Measurements from ENCODE around the gene COPB1. TPM values are rescaled to one million over a fixed set of nuclear protein-coding genes. Genes with fewer than 3 reads are reported as not detected.

COPB1 gene
- total and polyA plus RNA-seq, 2 of the 13 experiments (the other 11 are each of a cell fraction or from before 2014, with no cell fraction given): 114 to 195 TPM

- TF ChIP-seq ZNF839 (CRISPR knock-in tag; IDR thresholded peaks at IDR 0.05; ENCODE audit: borderline replicate concordance) (no peak), SAP130 (CRISPR knock-in tag; IDR thresholded peaks at IDR 0.05; ENCODE audit: low read depth) (peak; percentile 93), ZNF713 (CRISPR knock-in tag; IDR thresholded peaks at IDR 0.05) (no peak), GTF2F1 (IDR thresholded peaks at IDR 0.05; ENCODE audit: low read length) (no peak), ZNF263 (CRISPR knock-in tag; IDR thresholded peaks at IDR 0.05) (0 out of 2 replicates have a peak, but pooled peaks have one; percentile 17), GABPB1 (CRISPR knock-in tag; IDR thresholded peaks at IDR 0.05) (peak; percentile 85), TBL1XR1 (IDR thresholded peaks at IDR 0.05; ENCODE audit: borderline replicate concordance, low read length, partially characterized antibody) (no peak), ZFP1 (CRISPR knock-in tag; IDR thresholded peaks at IDR 0.05) (no peak), ZNF441 (CRISPR knock-in tag; IDR thresholded peaks at IDR 0.05; ENCODE audit: borderline replicate concordance) (peak; percentile 62; the same call in 1 of the 2 replicates), ADNP (CRISPR knock-in tag; IDR thresholded peaks at IDR 0.05) (no peak), HDAC1 (CRISPR knock-in tag; IDR thresholded peaks at IDR 0.05) (peak; percentile 88), ZNF569 (CRISPR knock-in tag; IDR thresholded peaks at IDR 0.05; ENCODE audit: borderline replicate concordance) (no peak), RBAK (CRISPR knock-in tag; IDR thresholded peaks at IDR 0.05) (0 out of 2 replicates have a peak, but pooled peaks have one; percentile 49), FLYWCH1 (CRISPR knock-in tag; IDR thresholded peaks at IDR 0.05) (no peak), ATRX (CRISPR knock-in tag; IDR thresholded peaks at IDR 0.05; ENCODE audit: borderline replicate concordance) (no peak), DRAP1 (CRISPR knock-in tag; IDR thresholded peaks at IDR 0.05) (peak; percentile 93), ZNF816 (CRISPR knock-in tag; IDR thresholded peaks at IDR 0.05; ENCODE audit: borderline replicate concordance) (no peak)
- TF ChIP-seq, protein P1, sequence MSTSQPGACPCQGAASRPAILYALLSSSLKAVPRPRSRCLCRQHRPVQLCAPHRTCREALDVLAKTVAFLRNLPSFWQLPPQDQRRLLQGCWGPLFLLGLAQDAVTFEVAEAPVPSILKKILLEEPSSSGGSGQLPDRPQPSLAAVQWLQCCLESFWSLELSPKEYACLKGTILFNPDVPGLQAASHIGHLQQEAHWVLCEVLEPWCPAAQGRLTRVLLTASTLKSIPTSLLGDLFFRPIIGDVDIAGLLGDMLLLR (CRISPR knock-in tag; IDR thresholded peaks at IDR 0.05): no peak
- TF ChIP-seq, protein P2, sequence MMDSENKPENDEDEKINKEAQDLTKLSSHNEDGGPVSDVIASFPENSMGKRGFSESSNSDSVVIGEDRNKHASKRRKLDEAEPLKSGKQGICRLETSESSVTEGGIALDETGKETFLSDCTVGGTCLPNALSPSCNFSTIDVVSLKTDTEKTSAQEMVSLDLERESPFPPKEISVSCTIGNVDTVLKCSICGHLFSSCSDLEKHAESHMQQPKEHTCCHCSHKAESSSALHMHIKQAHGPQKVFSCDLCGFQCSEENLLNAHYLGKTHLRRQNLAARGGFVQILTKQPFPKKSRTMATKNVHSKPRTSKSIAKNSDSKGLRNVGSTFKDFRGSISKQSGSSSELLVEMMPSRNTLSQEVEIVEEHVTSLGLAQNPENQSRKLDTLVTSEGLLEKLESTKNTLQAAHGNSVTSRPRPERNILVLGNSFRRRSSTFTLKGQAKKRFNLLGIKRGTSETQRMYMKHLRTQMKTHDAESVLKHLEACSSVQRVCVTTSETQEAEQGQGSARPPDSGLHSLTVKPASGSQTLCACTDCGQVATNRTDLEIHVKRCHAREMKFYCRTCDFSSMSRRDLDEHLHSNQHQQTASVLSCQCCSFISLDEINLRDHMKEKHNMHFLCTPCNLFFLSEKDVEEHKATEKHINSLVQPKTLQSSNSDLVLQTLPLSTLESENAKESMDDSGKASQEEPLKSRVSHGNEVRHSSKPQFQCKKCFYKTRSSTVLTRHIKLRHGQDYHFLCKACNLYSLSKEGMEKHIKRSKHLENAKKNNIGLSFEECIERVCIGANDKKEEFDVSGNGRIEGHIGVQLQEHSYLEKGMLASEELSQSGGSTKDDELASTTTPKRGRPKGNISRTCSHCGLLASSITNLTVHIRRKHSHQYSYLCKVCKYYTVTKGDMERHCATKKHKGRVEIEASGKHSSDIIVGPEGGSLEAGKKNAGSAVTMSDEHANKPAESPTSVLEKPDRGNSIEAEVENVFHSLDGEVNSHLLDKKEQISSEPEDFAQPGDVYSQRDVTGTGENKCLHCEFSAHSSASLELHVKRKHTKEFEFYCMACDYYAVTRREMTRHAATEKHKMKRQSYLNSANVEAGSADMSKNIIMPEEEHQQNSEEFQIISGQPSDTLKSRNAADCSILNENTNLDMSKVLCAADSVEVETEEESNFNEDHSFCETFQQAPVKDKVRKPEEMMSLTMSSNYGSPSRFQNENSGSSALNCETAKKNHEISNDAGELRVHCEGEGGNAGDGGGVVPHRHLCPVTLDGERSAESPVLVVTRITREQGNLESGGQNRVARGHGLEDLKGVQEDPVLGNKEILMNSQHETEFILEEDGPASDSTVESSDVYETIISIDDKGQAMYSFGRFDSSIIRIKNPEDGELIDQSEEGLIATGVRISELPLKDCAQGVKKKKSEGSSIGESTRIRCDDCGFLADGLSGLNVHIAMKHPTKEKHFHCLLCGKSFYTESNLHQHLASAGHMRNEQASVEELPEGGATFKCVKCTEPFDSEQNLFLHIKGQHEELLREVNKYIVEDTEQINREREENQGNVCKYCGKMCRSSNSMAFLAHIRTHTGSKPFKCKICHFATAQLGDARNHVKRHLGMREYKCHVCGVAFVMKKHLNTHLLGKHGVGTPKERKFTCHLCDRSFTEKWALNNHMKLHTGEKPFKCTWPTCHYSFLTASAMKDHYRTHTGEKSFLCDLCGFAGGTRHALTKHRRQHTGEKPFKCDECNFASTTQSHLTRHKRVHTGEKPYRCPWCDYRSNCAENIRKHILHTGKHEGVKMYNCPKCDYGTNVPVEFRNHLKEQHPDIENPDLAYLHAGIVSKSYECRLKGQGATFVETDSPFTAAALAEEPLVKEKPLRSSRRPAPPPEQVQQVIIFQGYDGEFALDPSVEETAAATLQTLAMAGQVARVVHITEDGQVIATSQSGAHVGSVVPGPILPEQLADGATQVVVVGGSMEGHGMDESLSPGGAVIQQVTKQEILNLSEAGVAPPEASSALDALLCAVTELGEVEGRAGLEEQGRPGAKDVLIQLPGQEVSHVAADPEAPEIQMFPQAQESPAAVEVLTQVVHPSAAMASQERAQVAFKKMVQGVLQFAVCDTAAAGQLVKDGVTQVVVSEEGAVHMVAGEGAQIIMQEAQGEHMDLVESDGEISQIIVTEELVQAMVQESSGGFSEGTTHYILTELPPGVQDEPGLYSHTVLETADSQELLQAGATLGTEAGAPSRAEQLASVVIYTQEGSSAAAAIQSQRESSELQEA (CRISPR knock-in tag; IDR thresholded peaks at IDR 0.05; ENCODE audit: not compliant biosample characterization): peak; percentile 56
- TF ChIP-seq, protein P3, sequence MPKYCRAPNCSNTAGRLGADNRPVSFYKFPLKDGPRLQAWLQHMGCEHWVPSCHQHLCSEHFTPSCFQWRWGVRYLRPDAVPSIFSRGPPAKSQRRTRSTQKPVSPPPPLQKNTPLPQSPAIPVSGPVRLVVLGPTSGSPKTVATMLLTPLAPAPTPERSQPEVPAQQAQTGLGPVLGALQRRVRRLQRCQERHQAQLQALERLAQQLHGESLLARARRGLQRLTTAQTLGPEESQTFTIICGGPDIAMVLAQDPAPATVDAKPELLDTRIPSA (CRISPR knock-in tag; IDR thresholded peaks at IDR 0.05; ENCODE audit: borderline replicate concordance): peak; percentile 34; the same call in 1 of the 2 replicates
- TF ChIP-seq, protein P4, sequence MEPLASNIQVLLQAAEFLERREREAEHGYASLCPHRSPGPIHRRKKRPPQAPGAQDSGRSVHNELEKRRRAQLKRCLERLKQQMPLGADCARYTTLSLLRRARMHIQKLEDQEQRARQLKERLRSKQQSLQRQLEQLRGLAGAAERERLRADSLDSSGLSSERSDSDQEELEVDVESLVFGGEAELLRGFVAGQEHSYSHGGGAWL (CRISPR knock-in tag; IDR thresholded peaks at IDR 0.05): peak; percentile 58; the same call in 1 of the 2 replicates
Observed at GRCh38 chr11:14499560-14500180, at the start of gene COPB1 (continued).
